BLaER1 treated with 17β-estradiol and CSF1 and Interleukin-3, amounts not matched to agents 10 nM and 100 nM (cell line): ENCODE results near the gene MPND.

Experiments used
- H3K27ac ChIP-seq, 11 experiments: shearing (Covaris generic); formaldehyde crosslinking; 2 replicates each; pipeline ENCODE4 v1.8.1; 2022
- H3K27me3 ChIP-seq, 11 experiments: shearing (Covaris generic); formaldehyde crosslinking; 2 replicates each; pipeline ENCODE4 v1.8.1; 2022
- H3K36me3 ChIP-seq, 11 experiments: shearing (Covaris generic); formaldehyde crosslinking; 2 replicates each; pipeline ENCODE4 v1.8.1; 2022
- H3K4me1 ChIP-seq, 10 experiments: shearing (Covaris generic); formaldehyde crosslinking; 2 replicates each; pipeline ENCODE4 v1.8.1; 2022
- H3K4me2 ChIP-seq, 11 experiments: shearing (Covaris generic); formaldehyde crosslinking; 2 replicates each; pipeline ENCODE4 v1.8.1; 2022
- H3K4me3 ChIP-seq, 10 experiments: shearing (Covaris generic); formaldehyde crosslinking; 2 replicates each; pipeline ENCODE4 v1.8.1; 2022
- H3K9ac ChIP-seq, 11 experiments: shearing (Covaris generic); formaldehyde crosslinking; 2 replicates each; pipeline ENCODE4 v1.8.1; 2022
- H3K9me3 ChIP-seq, 11 experiments: shearing (Covaris generic); formaldehyde crosslinking; replicated peaks in 1 of 11; 2 replicates each; pipeline ENCODE4 v1.8.1; 2022
- H4K20me1 ChIP-seq, 11 experiments: shearing (Covaris generic); formaldehyde crosslinking; 2 replicates each; pipeline ENCODE4 v1.8.1; 2022
- Cebpa-rat ChIP-seq, 11 experiments: shearing (Covaris generic); IDR thresholded peaks; 2 replicates each; pipeline ENCODE4 v1.8.1; 2022

The MPND gene

DNA sequence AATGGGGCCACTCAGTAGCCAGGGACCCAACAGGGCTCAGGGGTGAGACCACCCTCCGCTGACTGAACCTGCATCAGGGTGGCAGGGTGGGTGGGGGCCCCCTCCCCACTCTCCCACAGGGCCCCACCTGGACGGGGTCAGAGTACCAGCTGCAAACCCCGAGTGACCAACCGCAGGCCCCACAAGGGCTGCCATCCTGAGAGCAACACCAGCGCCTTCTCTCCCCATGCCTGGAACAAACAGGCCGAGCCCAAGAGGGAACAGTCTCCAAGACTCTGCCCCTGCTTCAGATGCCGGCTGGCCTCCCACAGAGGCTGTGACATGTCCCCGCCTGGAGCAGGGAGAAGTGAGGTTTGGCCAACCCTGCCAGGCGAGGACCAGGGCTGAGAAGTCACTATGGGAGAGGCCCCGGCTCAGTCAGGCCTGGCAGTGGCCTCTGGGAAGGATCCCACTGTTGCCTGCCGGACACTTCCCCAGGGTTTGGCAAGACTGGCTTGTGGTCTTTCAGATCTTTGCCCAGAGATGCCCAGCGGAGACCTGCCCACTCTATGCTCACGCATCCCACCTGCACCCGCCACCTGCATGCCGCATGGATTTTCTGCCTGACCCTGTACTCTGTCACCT lies 27.2 kb downstream of the MPND start:
- H4K20me1 ChIP-seq: peaks cover 90 to 100% (median 98%) of the 10 kb centered on the region in 11 experiments
- peak overlapping the region; percentile 28 to 66 (median 46); a peak in 17 of 20 replicates for H3K4me3 ChIP-seq
- TF ChIP-seq Cebpa-rat (IDR thresholded peaks at IDR 0.05): no peak
- peaks cover 84 to 100% (median 98%) of the 10 kb centered on the region in 10 experiments for H3K4me1 ChIP-seq
- no peaks in the 10 kb centered on the region for H3K27me3 ChIP-seq
- H3K9me3 ChIP-seq: no peaks in the 10 kb centered on the region
- peak overlapping the region; percentile 50 to 92 (median 86); a peak in 20 of 22 replicates for H3K27ac ChIP-seq
- H3K4me2 ChIP-seq: peak overlapping the region; percentile 96 to 100 (median 99)
- H3K36me3 ChIP-seq: peaks cover 14 to 50% (median 29%) of the 10 kb centered on the region in 11 experiments
- peak overlapping the region; percentile 63 to 82 (median 78) for H3K9ac ChIP-seq

DNA sequence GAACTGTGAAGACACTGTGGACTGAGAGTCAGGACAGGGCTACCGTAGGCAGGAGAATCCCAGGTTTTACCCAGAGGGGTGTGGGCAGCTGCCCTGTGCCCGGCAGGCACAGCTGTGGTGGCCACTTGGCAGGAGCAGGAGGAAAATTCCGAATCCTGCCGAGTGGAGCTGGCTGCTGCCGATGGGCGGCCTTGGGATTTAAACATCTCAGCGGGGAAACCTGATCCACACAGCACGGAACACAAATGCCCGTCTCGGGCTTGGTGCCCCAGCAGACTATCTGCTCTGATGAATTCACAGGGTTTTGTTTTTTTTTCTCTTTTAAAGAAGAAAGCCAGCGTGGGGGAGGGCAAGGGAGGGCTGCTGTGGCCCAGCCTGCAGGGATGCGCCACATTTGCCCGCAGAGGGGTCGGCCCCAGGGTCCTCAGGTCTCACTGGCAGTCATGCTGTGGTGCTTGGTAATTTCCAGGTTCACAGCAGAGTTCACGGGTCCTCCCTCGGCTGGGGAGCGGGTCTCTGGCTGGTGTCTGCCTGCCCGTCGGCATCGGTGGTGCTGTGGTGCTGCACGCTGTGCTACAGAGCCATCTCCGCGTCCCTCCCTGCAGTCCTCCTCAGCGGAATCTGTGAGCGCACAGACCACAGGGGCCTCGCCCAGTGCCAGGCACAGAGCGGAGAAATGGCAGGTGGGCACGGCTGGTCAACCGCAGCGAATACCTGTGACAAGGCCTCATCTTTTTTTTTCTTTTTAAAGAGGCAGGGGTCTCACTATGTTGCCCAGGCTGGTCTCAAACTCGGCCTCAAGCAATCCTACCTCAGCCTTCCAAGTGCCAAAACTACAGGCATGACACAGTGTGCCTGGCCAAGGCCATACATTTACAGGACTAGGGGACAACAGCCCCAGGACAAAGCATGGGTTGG lies 28.1 kb downstream of the MPND start:
- Histone ChIP-seq H3K4me2 (peak overlapping the region; percentile 96 to 100 (median 99)), H3K27me3 (no peaks in the 10 kb centered on the region), H3K36me3 (peaks cover 4 to 40% (median 19%) of the 10 kb centered on the region in 11 experiments; a peak in 19 of 22 replicates), H3K9me3 (no peaks in the 10 kb centered on the region), H3K4me3 (peak overlapping the region in 1 of 10 experiments; percentile 7; a peak in 1 of 20 replicates), H3K4me1 (peaks cover 94 to 100% (median 98%) of the 10 kb centered on the region in 10 experiments), H4K20me1 (peaks cover 90 to 100% (median 98%) of the 10 kb centered on the region in 11 experiments), H3K27ac (peak overlapping the region in 4 of 11 experiments; percentile 81 to 92 (median 90); a peak in 6 of 22 replicates), H3K9ac (peak overlapping the region; percentile 59 to 82 (median 78); a peak in 19 of 22 replicates)
- no peak for TF ChIP-seq Cebpa-rat (IDR thresholded peaks at IDR 0.05)

DNA sequence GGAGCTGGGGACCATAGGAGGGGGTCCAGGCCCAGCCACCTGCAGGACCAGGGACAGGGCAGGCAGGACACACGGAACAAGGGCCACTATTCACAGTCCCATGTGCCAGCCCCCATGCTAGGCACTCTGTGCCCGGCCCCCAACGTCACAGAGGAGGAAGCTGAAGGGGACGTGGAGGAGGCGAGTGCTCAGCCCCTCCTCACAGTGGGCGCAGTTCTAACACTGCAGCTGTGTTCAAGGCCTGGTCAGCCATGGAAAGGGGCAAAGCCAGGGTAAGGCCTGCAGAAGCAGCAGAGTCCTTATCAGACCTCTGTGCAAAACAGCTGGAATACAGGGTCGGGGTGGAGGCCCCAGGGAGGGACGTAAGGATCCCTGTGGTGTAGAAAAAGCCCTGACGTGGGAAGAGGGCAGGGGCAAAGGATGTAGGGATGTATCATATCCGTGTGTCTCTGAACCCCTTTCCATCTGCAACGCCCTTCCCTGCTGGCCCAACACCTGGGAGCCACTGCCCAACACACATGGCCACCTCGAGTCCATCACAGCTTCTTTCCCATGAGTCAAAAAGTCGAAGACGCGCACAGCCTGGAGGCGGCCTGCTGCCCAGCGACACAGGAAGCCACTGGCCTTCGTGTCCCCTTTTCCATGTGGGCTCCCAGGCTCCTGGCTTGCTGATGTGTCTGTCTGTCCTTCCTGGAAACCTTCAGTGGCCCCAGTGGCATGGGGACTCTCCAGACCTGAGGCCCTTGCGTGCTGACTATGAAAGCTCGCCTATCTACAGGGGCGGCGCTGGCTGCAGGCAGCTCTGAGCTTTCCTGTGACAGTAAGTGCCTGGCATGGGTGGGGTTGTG lies 29.0 kb downstream of the MPND start:
- no peaks in the 10 kb centered on the region for H3K27me3 ChIP-seq
- no peak overlapping the region; a peak in 2 of 20 replicates for H3K4me3 ChIP-seq
- H3K4me2 ChIP-seq: peak overlapping the region; percentile 96 to 100 (median 99)
- H3K9ac ChIP-seq: peak overlapping the region in 10 of 11 experiments; percentile 18 to 82 (median 72); a peak in 15 of 22 replicates
- H3K4me1 ChIP-seq: peaks cover 99 to 100% (median 100%) of the 10 kb centered on the region in 10 experiments
- peaks cover 0 to 35% (median 15%) of the 10 kb centered on the region in 11 experiments; a peak in 13 of 22 replicates for H3K36me3 ChIP-seq
- no peaks in the 10 kb centered on the region for H3K9me3 ChIP-seq
- peaks cover 92 to 100% (median 100%) of the 10 kb centered on the region in 11 experiments for H4K20me1 ChIP-seq
- peak overlapping the region in 2 of 11 experiments; percentile 75 to 79; a peak in 2 of 22 replicates for H3K27ac ChIP-seq
- no peak for TF ChIP-seq Cebpa-rat (IDR thresholded peaks at IDR 0.05)

DNA sequence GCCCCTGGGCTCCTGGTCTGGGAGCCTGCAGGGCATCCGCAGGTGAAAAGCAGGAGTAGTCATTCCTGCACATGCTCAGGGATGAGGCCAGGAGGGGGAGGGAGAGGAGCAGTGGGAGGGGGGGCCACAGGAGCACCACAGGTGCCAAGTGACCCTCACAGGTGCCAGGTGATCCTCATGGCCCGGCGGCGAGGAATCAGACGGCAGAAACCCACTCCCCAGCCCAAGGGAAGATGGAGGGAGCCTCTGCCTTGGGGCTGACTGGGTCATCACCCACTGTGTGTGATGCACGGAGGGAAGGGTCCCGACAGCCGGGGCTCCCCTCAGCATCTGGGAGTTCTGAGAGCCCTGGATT lies 29.6 kb downstream of the MPND start:
- H3K27me3 ChIP-seq: no peaks in the 10 kb centered on the region
- peaks cover 99 to 100% (median 100%) of the 10 kb centered on the region in 10 experiments for H3K4me1 ChIP-seq
- H3K27ac ChIP-seq: peak overlapping the region in 9 of 11 experiments; percentile 56 to 81 (median 75); a peak in 14 of 22 replicates
- H3K9ac ChIP-seq: peak overlapping the region; percentile 40 to 82 (median 69); a peak in 19 of 22 replicates
- H3K9me3 ChIP-seq: no peaks in the 10 kb centered on the region
- TF ChIP-seq Cebpa-rat (IDR thresholded peaks at IDR 0.05): no peak
- peaks cover 0 to 34% (median 16%) of the 10 kb centered on the region in 11 experiments; a peak in 14 of 22 replicates for H3K36me3 ChIP-seq
- peak overlapping the region; percentile 96 to 100 (median 99) for H3K4me2 ChIP-seq
- H3K4me3 ChIP-seq: peak overlapping the region in 1 of 10 experiments; percentile 48; a peak in 3 of 20 replicates
- H4K20me1 ChIP-seq: peaks cover 92 to 100% (median 100%) of the 10 kb centered on the region in 11 experiments

DNA sequence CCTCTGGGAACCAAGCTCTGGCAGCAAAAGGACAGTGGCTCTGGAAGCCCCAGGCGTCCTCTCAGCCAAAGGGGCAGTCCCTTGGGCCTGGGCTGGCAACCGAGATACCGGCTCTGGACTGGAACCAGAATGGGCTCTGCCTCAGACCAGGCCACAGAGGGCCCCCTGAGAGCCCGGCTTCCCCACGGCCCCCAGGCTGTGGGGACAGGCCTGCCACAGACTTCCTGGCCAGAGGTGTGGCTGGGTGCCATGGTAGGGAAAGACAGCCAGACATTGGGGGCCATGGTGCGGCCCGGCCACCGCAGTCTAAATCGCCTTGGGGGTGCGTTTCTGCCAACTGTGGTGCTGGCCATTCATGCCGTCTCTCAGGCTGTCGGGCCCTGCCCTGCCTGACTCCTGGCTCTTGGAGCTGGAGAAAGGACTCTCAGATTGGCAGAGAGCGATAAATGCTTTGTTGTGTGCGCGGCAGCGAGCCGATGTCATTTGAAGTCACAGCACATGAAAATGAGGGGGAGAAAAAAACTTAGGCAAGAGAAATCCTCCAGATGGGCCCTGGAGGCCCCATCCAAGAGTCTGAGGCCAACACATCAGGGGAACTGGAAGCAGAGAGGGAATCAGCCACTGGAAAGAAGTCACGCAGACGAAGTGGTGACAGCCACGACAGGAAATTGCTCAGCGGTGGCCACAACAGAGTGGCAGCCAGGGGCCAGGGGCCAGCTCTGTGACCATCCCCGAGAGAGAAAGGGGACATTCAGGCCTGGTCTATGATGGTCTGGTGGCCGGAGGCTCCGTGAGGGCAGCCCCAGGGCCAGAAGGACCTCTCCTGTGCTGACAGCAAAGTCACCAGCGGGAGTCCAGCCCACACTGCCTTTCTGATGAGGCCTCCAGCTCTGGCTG lies 30.5 kb downstream of the MPND start:
- Histone ChIP-seq H3K27me3 (no peaks in the 10 kb centered on the region), H3K4me2 (peak overlapping the region; percentile 96 to 100 (median 99)), H3K36me3 (peaks cover 0 to 40% (median 16%) of the 10 kb centered on the region in 11 experiments; a peak in 14 of 22 replicates), H3K4me3 (peak overlapping the region in 8 of 10 experiments; percentile 8 to 56 (median 39); a peak in 10 of 20 replicates), H4K20me1 (peaks cover 95 to 100% (median 100%) of the 10 kb centered on the region in 11 experiments), H3K27ac (peak overlapping the region; percentile 53 to 81 (median 73)), H3K9me3 (no peaks in the 10 kb centered on the region), H3K4me1 (peaks cover 99 to 100% (median 100%) of the 10 kb centered on the region in 10 experiments), H3K9ac (peak overlapping the region; percentile 40 to 82 (median 69))
- no peak for TF ChIP-seq Cebpa-rat (IDR thresholded peaks at IDR 0.05)

DNA sequence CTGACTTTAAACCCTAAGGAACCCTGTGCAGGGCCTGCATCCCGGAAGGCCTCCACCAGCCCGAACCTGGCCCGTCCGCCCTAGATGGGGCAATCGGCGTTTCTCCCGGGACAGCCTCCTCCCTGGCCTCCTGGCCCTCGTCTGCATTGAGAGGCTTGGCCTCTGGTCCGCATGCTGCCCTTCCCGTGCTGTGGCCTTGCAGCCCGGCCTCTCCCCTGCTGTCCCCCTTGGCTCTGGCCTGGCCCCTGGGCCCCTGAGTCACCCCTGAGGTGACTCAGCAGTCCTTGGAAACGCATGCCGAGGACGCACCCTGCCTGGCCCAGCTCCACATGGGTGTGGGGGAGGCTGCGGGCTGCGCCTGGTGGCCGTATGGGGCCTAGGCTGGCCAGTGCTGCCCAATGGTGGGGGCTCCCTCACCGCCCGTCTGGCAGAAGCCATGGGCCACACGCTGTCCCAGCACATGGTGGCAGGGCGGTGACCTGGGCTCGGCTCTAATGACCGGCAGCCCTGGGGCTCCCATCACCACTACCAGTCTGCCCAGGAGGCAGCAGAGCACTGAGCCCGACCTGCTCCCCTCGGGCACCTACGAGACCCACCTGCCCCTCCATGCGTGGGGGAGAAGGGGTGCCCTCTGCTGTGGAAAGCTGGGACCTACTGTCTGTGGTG lies 31.3 kb downstream of the MPND start:
- no peaks in the 10 kb centered on the region for H3K27me3 ChIP-seq
- H4K20me1 ChIP-seq: peaks cover 98 to 100% (median 100%) of the 10 kb centered on the region in 11 experiments
- no peak for TF ChIP-seq Cebpa-rat (IDR thresholded peaks at IDR 0.05)
- H3K4me1 ChIP-seq: peaks cover 99 to 100% (median 100%) of the 10 kb centered on the region in 10 experiments
- H3K36me3 ChIP-seq: peaks cover 0 to 40% (median 16%) of the 10 kb centered on the region in 11 experiments; a peak in 14 of 22 replicates
- H3K27ac ChIP-seq: peak overlapping the region; percentile 53 to 81 (median 73)
- peak overlapping the region; percentile 40 to 82 (median 69) for H3K9ac ChIP-seq
- H3K4me2 ChIP-seq: peak overlapping the region; percentile 96 to 100 (median 99)
- H3K9me3 ChIP-seq: no peaks in the 10 kb centered on the region
- H3K4me3 ChIP-seq: peak overlapping the region; percentile 4 to 56 (median 44); a peak in 16 of 20 replicates
